CD8-positive, alpha-beta memory T cell (primary cell): Measurements from ENCODE around the gene MYRF. TPM values are rescaled to one million over a fixed set of nuclear protein-coding genes. Genes with fewer than 3 reads are reported as not detected.

Source experiments
- CTCF ChIA-PET: fragments of 350-600 bp; sonication (Branson Sonifier 250); formaldehyde crosslinking; loops from one replicate; lab custom pipeline; 2021; ENCODE audit warnings: antibody characterized with exemption; lab: Charles Lee
- POLR2A ChIA-PET: fragments of 350-600 bp; sonication (Branson Sonifier 250); formaldehyde crosslinking; loops from one replicate; lab custom pipeline; 2021; ENCODE audit warnings: antibody characterized with exemption; lab: Charles Lee
- DNase-seq, 5 donors: peaks; one replicate each; pipeline versions ENCODE4 v3.0.0 to v3.0.0-alpha.2; 2020 to 2022; ENCODE audit warnings: mixed read lengths in 1 of 5
- H3K27ac ChIP-seq: one replicate; pipeline ENCODE4 v1.7.0; 2013; ENCODE audit warnings: low read depth, mild to moderate bottlenecking, low read length, moderate library complexity
- H3K27me3 ChIP-seq: 2 replicates; pipeline ENCODE4 v1.7.0; 2013; ENCODE audit warnings: low read length, mild to moderate bottlenecking; ENCODE audit not compliant: insufficient read depth, poor library complexity, severe bottlenecking
- H3K36me3 ChIP-seq: 2 replicates; pipeline ENCODE4 v1.7.0; 2013; ENCODE audit warnings: mild to moderate bottlenecking, low read length, moderate library complexity; ENCODE audit not compliant: insufficient read depth
- H3K4me1 ChIP-seq: 2 replicates; pipeline ENCODE4 v1.7.0; 2013; ENCODE audit warnings: mild to moderate bottlenecking, low read length, moderate library complexity; ENCODE audit not compliant: insufficient read depth
- H3K4me3 ChIP-seq: 2 replicates; pipeline ENCODE4 v1.7.0; 2013; ENCODE audit warnings: mild to moderate bottlenecking, low read length
- H3K9me3 ChIP-seq: 2 replicates; pipeline ENCODE4 v1.7.0; 2013; ENCODE audit warnings: mild to moderate bottlenecking, low read length
- H3K27ac Mint-ChIP-seq, 8 donors: one replicate each; pipeline ENCODE4 v1.8.0; 2020 to 2021; ENCODE audit warnings: mixed read lengths in 8 of 8, mild to moderate bottlenecking in 6 of 8, inconsistent platforms in 3 of 8, moderate library complexity in 3 of 8
- H3K27me3 Mint-ChIP-seq, 2 donors: one replicate each; pipeline ENCODE4 v1.8.0; 2020 to 2021; ENCODE audit warnings: mixed read lengths in 2 of 2, mild to moderate bottlenecking in 1 of 2, moderate library complexity in 1 of 2
- H3K36me3 Mint-ChIP-seq, 3 donors: one replicate each; pipeline ENCODE4 v1.8.0; 2020 to 2021; ENCODE audit warnings: mixed read lengths in 3 of 3, inconsistent platforms in 1 of 3, mild to moderate bottlenecking in 1 of 3
- H3K4me1 Mint-ChIP-seq, 3 donors: one replicate each; pipeline ENCODE4 v1.8.0; 2020 to 2021; ENCODE audit warnings: mixed read lengths in 3 of 3, inconsistent platforms in 1 of 3, mild to moderate bottlenecking in 1 of 3
- H3K4me3 Mint-ChIP-seq, 7 donors: one replicate each; pipeline ENCODE4 v1.8.0; 2020 to 2021; ENCODE audit warnings: mixed read lengths in 7 of 7, mild to moderate bottlenecking in 6 of 7, moderate library complexity in 4 of 7, inconsistent platforms in 2 of 7
- H3K9me3 Mint-ChIP-seq, 5 donors: one replicate each; pipeline ENCODE4 v1.8.0; 2020 to 2022; ENCODE audit warnings: mixed read lengths in 5 of 5, mild to moderate bottlenecking in 3 of 5, moderate library complexity in 2 of 5, inconsistent platforms in 1 of 5
- polyA plus RNA-seq: library from polyadenylated mRNA; unstranded; fragments of 300-500 nt; fragmentation: Illumina TruSeq; gene quantifications from one replicate; pipeline ENCODE4 v1.2.3, GENCODE V29; 2021
- total RNA-seq, 2 experiments: library from RNA; stranded (reverse); gene quantifications; one replicate each; pipeline ENCODE4 v1.2.3, GENCODE V29; 2021

Gene MYRF
- total and polyA plus RNA-seq, 3 experiments from 2014 or later, result 0.63 to 0.93 (median 0.70) TPM

- Mint-ChIP-seq H3K4me1 (peaks cover 6 to 7% (median 7%) of the 10 kb centered on the region in 3 donors), H3K36me3 (no peaks in the 10 kb centered on the region), H3K9me3 (no peaks in the 10 kb centered on the region), H3K27me3 (peaks cover 2 to 10% of the 10 kb centered on the region in 2 donors), H3K27ac (no peak overlapping the region), H3K4me3 (no peak overlapping the region)
- H3K27ac ChIP-seq, result no peak overlapping the region
- H3K4me1 ChIP-seq, result no peaks in the 10 kb centered on the region
- no peak for DNase-seq
- H3K4me3 ChIP-seq, result no peak overlapping the region
- H3K27me3 ChIP-seq, result no peaks in the 10 kb centered on the region
- ChIA-PET CTCF (no interaction called here), POLR2A (no interaction called here)
- no peaks in the 10 kb centered on the region for H3K9me3 ChIP-seq
- H3K36me3 ChIP-seq, result no peaks in the 10 kb centered on the region
These were observed 8.5 kb downstream of the MYRF start for GRCh38 chr11:61760946-61761345.

DNA sequence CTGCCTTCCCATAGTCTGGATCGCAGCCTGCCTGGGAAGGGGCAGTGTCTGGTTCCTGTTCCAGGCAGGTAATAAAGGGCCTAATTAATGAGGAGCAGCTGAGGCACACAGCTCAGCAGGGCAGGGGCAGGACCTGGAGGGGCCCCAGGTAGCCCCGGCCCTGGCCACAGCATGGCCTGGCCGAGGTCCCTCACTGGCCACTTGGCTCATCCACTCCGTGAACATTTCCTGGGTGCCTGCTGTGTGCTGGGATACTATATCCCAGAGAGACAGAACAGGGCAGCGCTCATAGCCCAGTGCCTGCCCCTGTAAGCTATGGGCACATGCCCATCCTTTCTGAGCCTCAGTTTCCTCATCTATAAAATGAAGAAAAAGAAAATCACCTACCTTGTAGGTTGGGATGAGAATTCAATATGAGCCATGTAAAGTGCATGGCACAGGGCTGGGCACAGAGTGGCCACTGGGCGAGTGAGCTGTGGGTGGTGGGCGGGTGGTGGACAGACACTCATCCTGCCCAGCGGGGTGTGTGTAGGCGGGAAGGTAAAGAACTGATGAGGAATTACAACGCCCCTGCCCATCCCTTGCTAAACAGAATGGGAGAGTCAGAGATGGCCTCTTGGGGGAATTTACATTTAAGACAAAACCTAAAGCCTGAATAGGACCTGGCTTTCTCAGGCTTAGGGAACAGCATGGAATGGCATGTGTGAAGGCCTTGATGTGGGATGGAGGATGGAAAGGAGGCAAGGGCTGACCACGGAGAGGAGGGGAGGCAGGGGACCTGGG, 9.2 kb downstream of the MYRF start:
- Mint-ChIP-seq H3K27me3 (peaks cover 2 to 10% of the 10 kb centered on the region in 2 donors), H3K9me3 (no peaks in the 10 kb centered on the region), H3K4me3 (no peak overlapping the region), H3K36me3 (no peaks in the 10 kb centered on the region), H3K27ac (no peak overlapping the region), H3K4me1 (peaks cover under 1 to 2% (median under 1%) of the 10 kb centered on the region in 3 donors)
- no peak overlapping the region for H3K4me3 ChIP-seq
- POLR2A ChIA-PET, result no interaction called here
- CTCF ChIA-PET, result no interaction called here
- no peaks in the 10 kb centered on the region for H3K27me3 ChIP-seq
- no peaks in the 10 kb centered on the region for H3K36me3 ChIP-seq
- no peaks in the 10 kb centered on the region for H3K4me1 ChIP-seq
- DNase-seq, result no peak
- no peak overlapping the region for H3K27ac ChIP-seq
- no peaks in the 10 kb centered on the region for H3K9me3 ChIP-seq

GRCh38 chr11:61762223-61762615, 9.8 kb downstream of the MYRF start:
- no peak for DNase-seq
- no peaks in the 10 kb centered on the region for H3K4me1 ChIP-seq
- H3K36me3 ChIP-seq, result no peaks in the 10 kb centered on the region
- H3K27me3 ChIP-seq, result no peaks in the 10 kb centered on the region
- no peak overlapping the region for H3K4me3 Mint-ChIP-seq
- no peak overlapping the region for H3K27ac Mint-ChIP-seq
- no peaks in the 10 kb centered on the region for H3K9me3 Mint-ChIP-seq
- ChIA-PET CTCF (no interaction called here), POLR2A (no interaction called here)
- H3K9me3 ChIP-seq, result no peaks in the 10 kb centered on the region
- H3K27ac ChIP-seq, result no peak overlapping the region
- H3K27me3 Mint-ChIP-seq, result peaks cover 2 to 10% of the 10 kb centered on the region in 2 donors
- H3K4me3 ChIP-seq, result no peak overlapping the region
- no peaks in the 10 kb centered on the region for H3K4me1 Mint-ChIP-seq
- H3K36me3 Mint-ChIP-seq, result no peaks in the 10 kb centered on the region

GRCh38 chr11:61762798-61763197, 10.4 kb downstream of the MYRF start:
- no peaks in the 10 kb centered on the region for H3K4me1 ChIP-seq
- H3K4me1 Mint-ChIP-seq, result no peaks in the 10 kb centered on the region
- H3K9me3 Mint-ChIP-seq, result no peaks in the 10 kb centered on the region
- H3K27ac ChIP-seq, result no peak overlapping the region
- no peaks in the 10 kb centered on the region for H3K36me3 Mint-ChIP-seq
- H3K4me3 Mint-ChIP-seq, result no peak overlapping the region
- no peak overlapping the region for H3K4me3 ChIP-seq
- no peaks in the 10 kb centered on the region for H3K27me3 ChIP-seq
- ChIA-PET CTCF (no interaction called here), POLR2A (no interaction called here)
- H3K9me3 ChIP-seq, result no peaks in the 10 kb centered on the region
- H3K27ac Mint-ChIP-seq, result no peak overlapping the region
- DNase-seq, result no peak
- no peaks in the 10 kb centered on the region for H3K36me3 ChIP-seq
- peaks cover 2 to 10% of the 10 kb centered on the region in 2 donors for H3K27me3 Mint-ChIP-seq

- Histone ChIP-seq H3K9me3 (no peaks in the 10 kb centered on the region), H3K27ac (no peak overlapping the region), H3K27me3 (no peaks in the 10 kb centered on the region), H3K4me1 (no peaks in the 10 kb centered on the region), H3K4me3 (no peak overlapping the region), H3K36me3 (no peaks in the 10 kb centered on the region)
- no peaks in the 10 kb centered on the region for H3K9me3 Mint-ChIP-seq
- H3K27me3 Mint-ChIP-seq, result peaks cover 2 to 10% of the 10 kb centered on the region in 2 donors
- POLR2A ChIA-PET, result interaction anchor here (0.7 kb wide), 1 partner anchor 8 kb away, joined by 5 read pairs; no protein-coding TSS in a partner anchor
- CTCF ChIA-PET, result no interaction called here
- H3K4me3 Mint-ChIP-seq, result no peak overlapping the region
- no peak overlapping the region for H3K27ac Mint-ChIP-seq
- H3K4me1 Mint-ChIP-seq, result no peaks in the 10 kb centered on the region
- DNase-seq, result no peak
- no peaks in the 10 kb centered on the region for H3K36me3 Mint-ChIP-seq
These were observed 11.6 kb downstream of the MYRF start for GRCh38 chr11:61763930-61764605.

- H3K27ac Mint-ChIP-seq, result no peak overlapping the region
- Histone ChIP-seq H3K36me3 (no peaks in the 10 kb centered on the region), H3K4me3 (no peak overlapping the region), H3K27me3 (no peaks in the 10 kb centered on the region), H3K9me3 (no peaks in the 10 kb centered on the region), H3K4me1 (no peaks in the 10 kb centered on the region), H3K27ac (no peak overlapping the region)
- H3K36me3 Mint-ChIP-seq, result no peaks in the 10 kb centered on the region
- H3K9me3 Mint-ChIP-seq, result no peaks in the 10 kb centered on the region
- DNase-seq, result no peak
- H3K27me3 Mint-ChIP-seq, result peaks cover 2 to 10% of the 10 kb centered on the region in 2 donors
- no peaks in the 10 kb centered on the region for H3K4me1 Mint-ChIP-seq
- H3K4me3 Mint-ChIP-seq, result no peak overlapping the region
- POLR2A ChIA-PET, result no interaction called here
- CTCF ChIA-PET, result no interaction called here
These were observed 12.3 kb downstream of the MYRF start for GRCh38 chr11:61764606-61765260.

- Histone ChIP-seq H3K36me3 (no peaks in the 10 kb centered on the region), H3K4me3 (no peak overlapping the region), H3K9me3 (no peaks in the 10 kb centered on the region), H3K4me1 (no peaks in the 10 kb centered on the region), H3K27ac (no peak overlapping the region), H3K27me3 (no peaks in the 10 kb centered on the region)
- H3K4me1 Mint-ChIP-seq, result no peaks in the 10 kb centered on the region
- H3K4me3 Mint-ChIP-seq, result no peak overlapping the region
- no peaks in the 10 kb centered on the region for H3K36me3 Mint-ChIP-seq
- ChIA-PET CTCF (no interaction called here), POLR2A (no interaction called here)
- no peak for DNase-seq
- H3K27me3 Mint-ChIP-seq, result peaks cover 2 to 10% of the 10 kb centered on the region in 2 donors
- no peak overlapping the region for H3K27ac Mint-ChIP-seq
- no peaks in the 10 kb centered on the region for H3K9me3 Mint-ChIP-seq
These were observed 13.3 kb downstream of the MYRF start for GRCh38 chr11:61765550-61766253.
